Central memory CD4-positive, alpha-beta T cell (primary cell): ENCODE results near the gene MAP1LC3B.

Experiments used
- DNase-seq: peaks from one replicate; pipeline ENCODE4 v3.0.0; 2022
- total RNA-seq, 3 experiments: gene quantifications; one replicate each; lab custom pipeline; 2026; lab: John Stamatoyannopoulos, UW

MAP1LC3B gene
- 36.5 to 170 (median 64.4) reads per million in 3 experiments for total RNA-seq

DNA sequence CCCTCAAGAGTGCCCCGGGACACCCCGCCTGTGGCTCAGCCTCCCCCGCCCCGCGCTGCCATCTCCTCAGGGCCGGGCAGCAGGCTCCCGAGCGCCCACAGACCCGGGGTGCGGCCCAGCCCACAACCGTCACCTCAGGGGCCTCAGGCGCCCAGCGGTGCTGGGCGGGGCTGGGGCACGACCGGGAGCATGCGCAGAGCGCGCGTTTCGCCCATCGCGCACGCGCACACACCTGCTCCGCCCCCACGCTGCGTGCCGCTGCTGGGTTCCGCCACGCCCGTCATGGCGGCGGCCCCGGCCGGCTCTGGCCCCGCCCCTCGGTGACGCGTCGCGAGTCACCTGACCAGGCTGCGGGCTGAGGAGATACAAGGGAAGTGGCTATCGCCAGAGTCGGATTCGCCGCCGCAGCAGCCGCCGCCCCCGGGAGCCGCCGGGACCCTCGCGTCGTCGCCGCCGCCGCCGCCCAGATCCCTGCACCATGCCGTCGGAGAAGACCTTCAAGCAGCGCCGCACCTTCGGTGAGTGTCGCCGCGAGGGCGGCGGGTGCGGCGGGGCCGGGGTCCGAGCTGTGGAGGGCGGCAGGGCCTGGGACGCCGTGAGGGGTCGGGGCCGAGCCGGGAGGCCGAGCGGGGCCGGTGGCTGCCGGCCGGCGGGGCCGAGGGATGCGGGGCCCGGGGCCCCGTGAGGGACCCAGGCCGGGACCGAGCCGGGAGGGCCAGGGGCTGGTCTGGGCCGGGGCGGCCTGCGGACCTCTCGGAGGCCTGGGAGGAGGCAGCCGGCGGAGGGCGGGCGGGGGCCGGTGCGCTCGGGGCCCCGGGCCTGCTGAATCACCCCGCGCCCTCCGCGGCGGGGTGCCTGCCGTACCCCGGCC is at the start of gene MAP1LC3B:
Gene MAP1LC3B, plus strand, starts transcription at position 387 of the 871 bp plus-strand sequence. Its CDS starts 92 bp downstream, at position 479.
- DNase-seq = peak; percentile 99

DNA sequence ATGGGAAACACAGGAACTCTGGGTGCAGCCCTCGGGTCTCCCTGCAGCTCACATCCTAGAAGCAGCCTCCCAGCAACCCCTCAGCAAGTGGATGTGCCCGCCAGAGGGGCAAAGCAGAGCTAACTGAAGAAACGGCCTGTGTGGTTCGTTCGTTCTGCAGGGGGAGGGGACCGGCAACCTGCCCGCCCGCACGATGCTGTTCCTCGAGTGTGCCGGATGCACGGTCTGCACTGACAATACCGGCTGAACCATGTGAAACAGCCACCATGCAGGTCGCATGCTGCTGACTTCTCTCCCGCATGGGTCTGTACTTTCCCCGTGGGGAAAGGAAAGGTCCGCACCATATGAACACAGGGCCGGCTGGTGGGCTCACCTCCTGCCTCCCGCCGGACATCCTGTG is 49.6 kb upstream of the MAP1LC3B start:
- no peak for DNase-seq

GRCh38 chr16:87342978-87343752 is 49.0 kb upstream of the MAP1LC3B start:
- no peak for DNase-seq

DNA sequence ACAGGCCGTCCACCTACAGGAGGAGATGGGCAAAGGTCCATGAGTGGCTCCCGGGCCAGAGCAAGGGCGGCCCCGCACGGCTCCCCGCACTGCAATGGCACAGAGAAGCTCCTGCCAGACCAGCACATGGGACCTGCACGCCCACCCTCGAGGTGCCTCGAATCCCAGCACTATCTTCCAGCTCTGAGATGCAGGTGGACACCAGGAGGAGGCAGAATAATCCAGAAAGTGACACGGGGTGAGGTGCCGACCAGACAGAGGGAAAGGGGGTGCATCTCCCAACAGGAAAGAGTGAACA is 48.4 kb upstream of the MAP1LC3B start:
- DNase-seq = no peak

GRCh38 chr16:87344165-87344930 is 47.8 kb upstream of the MAP1LC3B start:
- no peak for DNase-seq

GRCh38 chr16:87344931-87345631 is 47.1 kb upstream of the MAP1LC3B start:
- DNase-seq = peak; percentile 61

DNA sequence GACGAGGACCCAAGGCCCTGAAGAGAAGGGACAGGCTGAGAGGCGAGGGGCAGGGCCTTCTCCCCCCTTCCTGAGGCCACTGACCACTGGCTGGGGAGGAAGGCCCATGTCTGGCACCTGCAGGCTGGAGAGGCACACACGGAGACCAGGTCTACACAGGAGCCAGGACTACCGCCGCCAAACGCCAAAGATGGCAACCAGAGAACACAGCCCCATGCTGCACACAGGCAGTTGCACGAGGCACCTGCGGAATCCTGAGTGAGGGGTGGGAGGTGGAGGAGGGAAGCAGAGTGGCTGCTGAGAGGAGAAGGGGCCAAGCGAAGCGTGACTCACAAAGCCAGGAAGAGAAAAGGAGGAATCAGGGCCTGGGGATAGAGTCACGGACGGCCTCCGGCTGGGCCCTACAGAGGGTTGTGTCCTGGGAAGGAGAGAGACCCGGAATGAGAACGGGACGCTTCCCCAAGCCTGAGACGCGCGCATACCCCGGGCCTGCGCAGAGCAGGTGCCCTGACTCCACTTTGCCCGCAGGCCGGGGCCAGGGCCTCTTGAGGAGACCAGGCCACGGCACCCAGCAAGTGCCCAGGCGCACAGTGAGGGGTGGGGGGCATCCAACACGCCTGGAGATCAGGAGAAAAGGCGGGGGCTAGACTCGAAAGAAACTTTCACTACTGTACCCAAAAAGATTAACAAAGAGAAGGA is 46.3 kb upstream of the MAP1LC3B start:
- DNase-seq = no peak

GRCh38 chr16:87346517-87347060 is 45.5 kb upstream of the MAP1LC3B start:
- no peak for DNase-seq

- DNase-seq = no peak
Measured at GRCh38 chr16:87347932-87348615, 44.1 kb upstream of the MAP1LC3B start.

GRCh38 chr16:87348616-87349157 is 43.4 kb upstream of the MAP1LC3B start:
- DNase-seq = no peak

GRCh38 chr16:87350031-87350430 is 42.1 kb upstream of the MAP1LC3B start:
- DNase-seq = no peak

- DNase-seq = no peak
Measured at GRCh38 chr16:87350681-87351319, 41.3 kb upstream of the MAP1LC3B start.

DNA sequence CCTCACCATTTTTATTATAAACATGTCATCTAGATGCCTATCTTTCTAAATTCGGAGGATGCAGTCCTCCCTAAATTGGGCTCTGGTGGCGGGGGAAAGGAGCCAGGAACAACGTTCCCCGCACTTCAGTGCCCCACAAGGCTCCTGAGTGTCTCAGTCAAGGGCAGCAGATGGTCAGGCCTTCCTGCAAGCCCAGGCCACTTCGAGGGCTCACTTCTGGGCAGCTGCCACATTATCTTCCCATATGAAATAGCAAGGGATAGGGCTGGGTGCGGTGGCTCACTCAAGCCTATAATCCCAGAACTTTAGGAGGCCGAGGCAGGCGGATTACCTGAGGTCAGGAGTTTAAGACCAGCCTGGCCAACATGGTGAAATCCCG is 40.8 kb upstream of the MAP1LC3B start:
- no peak for DNase-seq

GRCh38 chr16:87352818-87353217 is 39.3 kb upstream of the MAP1LC3B start:
- no peak for DNase-seq

- no peak for DNase-seq
Measured at GRCh38 chr16:87353613-87354012, 38.5 kb upstream of the MAP1LC3B start.

- DNase-seq = no peak
Measured at GRCh38 chr16:87356491-87356853, 35.7 kb upstream of the MAP1LC3B start.

GRCh38 chr16:87358250-87358649 is 33.9 kb upstream of the MAP1LC3B start:
- DNase-seq = no peak

DNA sequence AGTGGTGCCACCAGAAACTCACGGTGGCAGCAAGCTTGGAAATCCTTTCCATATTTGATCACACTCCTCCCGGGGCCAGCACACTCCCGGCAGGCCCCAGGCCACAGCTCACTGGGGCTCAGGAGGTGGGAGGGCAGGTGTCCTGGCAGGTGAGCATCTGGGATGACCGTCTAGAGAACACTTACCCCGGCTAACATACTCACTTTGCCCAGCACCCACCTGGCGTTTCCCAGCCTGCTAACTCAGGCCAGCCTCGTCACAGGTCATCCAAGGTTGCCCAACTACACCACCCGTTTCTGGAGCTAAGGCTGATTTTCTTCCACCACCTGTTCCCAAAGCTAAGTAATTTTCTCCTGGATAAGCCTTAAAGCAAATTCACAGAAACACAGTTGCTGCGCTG is 33.4 kb upstream of the MAP1LC3B start:
- DNase-seq = no peak

GRCh38 chr16:87359121-87359520 is 33.0 kb upstream of the MAP1LC3B start:
- no peak for DNase-seq
